HT-29 (cell line): ENCODE data around the gene TMEM147. TPM values are rescaled to one million over a fixed set of nuclear protein-coding genes. Genes with fewer than 3 reads are reported as not detected.

Source experiments
- DNase-seq: peaks from one replicate; pipeline ENCODE4 v3.0.0-alpha.2; 2015; ENCODE audit warnings: low spot score
- total RNA-seq: library from RNA; depleted of rRNA; stranded (reverse); fragments of >200 nt; shearing (Covaris generic); gene quantifications from 2 replicates; pipeline ENCODE4 v1.2.3, GENCODE V29; 2014; rRNA removed

The TMEM147 gene
- 184 and 206 TPM in 2 replicates for total RNA-seq

GRCh38 chr19:35545001-35545854 lies at the start of gene TMEM147:
TMEM147 (plus strand) TSS chr19:35545626; CDS start chr19:35545740, 114 bp downstream.
- peak; percentile 99 for DNase-seq

- no peak for DNase-seq
Observed at GRCh38 chr19:35497406-35497805, 48.0 kb upstream of the TMEM147 start.

GRCh38 chr19:35498220-35498619 lies 47.2 kb upstream of the TMEM147 start:
- no peak for DNase-seq

- no peak for DNase-seq
Observed at GRCh38 chr19:35498984-35499527, 46.4 kb upstream of the TMEM147 start.

- DNase-seq, result no peak
Observed at GRCh38 chr19:35500611-35501010, 44.8 kb upstream of the TMEM147 start.

GRCh38 chr19:35501684-35502083 lies 43.7 kb upstream of the TMEM147 start:
- no peak for DNase-seq

GRCh38 chr19:35502751-35503150 lies 42.7 kb upstream of the TMEM147 start:
- no peak for DNase-seq

- no peak for DNase-seq
Observed at GRCh38 chr19:35506011-35506410, 39.4 kb upstream of the TMEM147 start.

GRCh38 chr19:35507561-35507960 lies 37.9 kb upstream of the TMEM147 start:
- DNase-seq, result no peak

- no peak for DNase-seq
Observed at GRCh38 chr19:35508129-35508528, 37.3 kb upstream of the TMEM147 start.

GRCh38 chr19:35509018-35509652 lies 36.3 kb upstream of the TMEM147 start:
- DNase-seq, result peak; percentile 61

- DNase-seq, result peak; percentile 93
Observed at GRCh38 chr19:35509861-35510625, 35.4 kb upstream of the TMEM147 start.

- no peak for DNase-seq
Observed at GRCh38 chr19:35510626-35510964, 34.8 kb upstream of the TMEM147 start.

GRCh38 chr19:35511337-35511736 lies 34.1 kb upstream of the TMEM147 start:
- no peak for DNase-seq

- no peak for DNase-seq
Observed at GRCh38 chr19:35512831-35513627, 32.4 kb upstream of the TMEM147 start.

GRCh38 chr19:35513628-35514281 lies 31.7 kb upstream of the TMEM147 start, which contains the start of gene DMKN:
DMKN (minus strand) TSS chr19:35513649; CDS start chr19:35513475, 174 bp downstream.
- no peak for DNase-seq

GRCh38 chr19:35514282-35514809 lies 31.1 kb upstream of the TMEM147 start:
- no peak for DNase-seq

GRCh38 chr19:35516310-35516709 lies 29.1 kb upstream of the TMEM147 start:
- DNase-seq, result no peak

- DNase-seq, result no peak
Observed at GRCh38 chr19:35517342-35517741, 28.1 kb upstream of the TMEM147 start.

GRCh38 chr19:35518313-35518712 lies 27.1 kb upstream of the TMEM147 start:
- no peak for DNase-seq
